Pons (tissue), 1 donor: ENCODE measurements around the gene CAPN10.

Experiments
- DNase-seq: peaks from one replicate; pipeline ENCODE4 v3.0.0-alpha.2; 2016; ENCODE audit warnings: low spot score

Gene CAPN10

DNA sequence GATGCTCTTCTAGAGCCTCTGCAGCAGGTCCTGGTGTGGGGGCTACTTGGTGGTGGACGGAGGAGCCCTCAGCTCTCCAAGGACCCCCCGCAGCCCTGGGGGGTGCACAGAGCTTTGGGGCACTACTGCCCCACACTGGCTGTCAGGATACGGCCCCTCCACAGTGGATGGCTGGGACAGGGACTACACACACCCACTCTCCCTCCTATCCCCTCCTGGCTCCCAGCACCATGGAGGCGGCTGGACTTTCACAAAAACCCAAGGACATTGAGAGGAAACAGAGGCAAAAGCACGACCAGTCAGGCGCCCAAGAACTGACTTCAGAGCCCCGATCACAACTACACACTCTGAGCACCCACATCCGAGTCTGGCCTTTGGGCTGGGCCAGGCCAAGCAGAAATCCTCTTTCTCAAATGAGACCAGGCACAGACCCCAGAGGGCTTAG is 51.4 kb downstream of the CAPN10 start:
- no peak for DNase-seq

DNA sequence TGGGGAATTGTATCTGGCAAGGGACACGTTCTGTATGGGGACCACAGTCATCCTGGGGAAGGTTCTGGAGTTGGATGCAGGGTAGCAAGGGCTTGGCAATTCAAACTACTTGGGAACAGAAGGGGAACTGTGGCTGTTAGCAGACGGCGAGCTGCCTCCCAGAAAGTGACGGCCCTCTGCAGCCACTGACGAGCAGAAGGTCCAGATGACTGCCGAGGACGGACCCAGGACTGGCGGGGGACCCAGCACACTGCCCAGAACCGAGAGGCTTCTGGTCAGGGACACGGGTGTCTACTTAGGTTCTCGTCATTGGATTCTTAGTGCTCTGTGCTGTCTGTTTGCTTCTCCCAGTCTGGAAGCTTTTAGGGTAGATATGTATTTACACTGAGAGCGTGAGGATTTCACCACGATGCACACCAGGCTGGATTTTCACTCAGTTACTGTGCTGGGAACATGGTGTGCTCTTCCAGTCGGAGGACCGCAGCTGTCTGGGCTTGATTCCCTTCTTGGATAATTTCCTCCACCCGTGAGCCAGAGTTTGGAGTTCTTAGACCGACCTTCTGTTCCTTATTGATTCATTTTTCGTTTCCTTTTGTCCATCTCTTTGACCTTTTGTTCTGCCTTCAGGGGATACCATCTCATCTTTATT is 52.1 kb downstream of the CAPN10 start:
- no peak for DNase-seq

DNA sequence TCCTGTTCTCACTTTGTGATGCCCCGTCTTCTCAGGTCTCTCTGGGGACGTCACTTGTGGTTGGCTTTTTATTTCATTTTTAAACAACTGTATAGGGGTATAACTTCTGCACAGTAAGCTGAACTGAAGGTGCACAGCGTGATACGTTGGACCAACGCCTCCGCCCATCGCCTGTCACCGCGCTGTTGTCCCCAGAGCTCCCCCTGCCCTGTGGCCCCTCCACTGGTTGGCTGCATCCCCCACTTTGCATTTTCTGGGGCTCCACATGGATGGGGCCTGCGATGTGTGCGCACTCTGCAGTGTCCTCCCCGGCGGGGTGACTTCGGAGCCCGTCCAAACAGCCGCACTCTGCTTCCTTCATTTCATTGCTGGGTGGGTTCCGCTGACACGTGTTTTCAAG is 53.0 kb downstream of the CAPN10 start:
- no peak for DNase-seq

- DNase-seq = no peak
Measured at GRCh38 chr2:240640939-240641338, 54.4 kb downstream of the CAPN10 start.

DNA sequence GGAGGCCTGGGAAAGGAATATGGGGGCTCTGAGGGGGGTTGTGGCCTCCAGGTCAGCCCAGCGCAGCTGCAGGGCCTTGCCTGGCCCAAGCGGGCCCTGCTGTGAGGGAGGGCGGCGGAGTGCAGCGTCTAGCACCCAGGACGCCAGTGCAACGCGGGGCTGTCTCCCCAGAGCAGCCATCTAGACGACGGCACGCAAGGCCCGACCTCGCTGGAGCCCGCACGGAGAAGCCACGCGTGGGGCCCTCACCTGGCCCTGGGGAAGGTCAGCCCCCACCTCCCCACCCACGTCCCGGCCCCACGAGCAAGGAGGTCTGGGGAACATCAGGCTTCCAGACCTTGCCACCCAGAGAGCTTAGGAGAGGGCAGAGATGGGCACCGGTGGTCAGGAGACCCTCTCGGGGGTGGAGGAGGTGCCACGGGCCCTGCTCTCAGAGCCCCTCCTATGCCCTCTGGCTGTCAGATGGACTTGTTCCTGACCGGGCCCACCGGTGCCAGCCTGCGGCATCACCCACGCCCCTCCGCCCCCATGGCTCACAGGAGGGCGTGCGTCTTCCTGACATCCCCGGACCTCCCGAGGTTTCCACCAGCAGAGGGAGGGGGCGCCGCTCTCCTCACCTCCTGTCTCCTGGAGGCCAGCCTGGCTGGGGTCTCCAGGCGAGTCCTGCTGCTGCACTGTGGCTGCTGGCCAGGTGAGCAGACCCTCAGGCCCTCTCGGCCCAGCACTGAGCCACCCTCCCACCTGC is 55.7 kb downstream of the CAPN10 start:
- DNase-seq = no peak

GRCh38 chr2:240642806-240643092 is 56.2 kb downstream of the CAPN10 start:
- DNase-seq = no peak

GRCh38 chr2:240643093-240643810 is 56.7 kb downstream of the CAPN10 start:
- DNase-seq = no peak

GRCh38 chr2:240643811-240644150 is 57.2 kb downstream of the CAPN10 start:
- no peak for DNase-seq

GRCh38 chr2:240644171-240644651 is 57.7 kb downstream of the CAPN10 start:
- no peak for DNase-seq

DNA sequence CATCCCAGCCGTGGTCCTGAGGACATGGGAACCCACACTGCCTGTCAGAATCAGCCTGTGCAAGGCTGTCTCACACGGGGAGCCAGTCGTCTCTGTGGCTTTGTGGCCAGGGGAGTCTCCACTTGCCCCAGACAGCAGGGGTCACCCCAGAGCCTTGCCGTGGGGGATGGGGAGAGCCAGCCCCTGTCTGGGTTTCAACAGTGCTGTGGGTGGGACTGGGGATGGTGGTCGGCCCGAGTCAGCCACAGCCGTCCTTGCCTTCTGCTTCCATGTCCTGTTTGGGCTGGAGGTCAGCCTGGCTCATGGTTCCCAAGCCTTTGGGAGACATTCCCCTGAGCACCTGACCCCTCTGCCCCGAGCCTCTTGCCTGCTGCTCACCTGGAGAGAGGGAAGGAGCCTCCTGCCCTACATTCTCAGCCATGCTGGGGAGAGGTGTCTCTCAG is 58.3 kb downstream of the CAPN10 start:
- DNase-seq = no peak

- DNase-seq = no peak
Measured at GRCh38 chr2:240645346-240645745, 58.8 kb downstream of the CAPN10 start.

- no peak for DNase-seq
Measured at GRCh38 chr2:240645801-240646175, 59.3 kb downstream of the CAPN10 start.

GRCh38 chr2:240646176-240646899 is 59.8 kb downstream of the CAPN10 start:
- DNase-seq = no peak

GRCh38 chr2:240646900-240647502 is 60.5 kb downstream of the CAPN10 start:
- DNase-seq = no peak

- DNase-seq = no peak
Measured at GRCh38 chr2:240647503-240648154, 61.1 kb downstream of the CAPN10 start.

- no peak for DNase-seq
Measured at GRCh38 chr2:240648155-240648649, 61.7 kb downstream of the CAPN10 start.
